Fibroblast of lung (primary cell): ENCODE data around the gene TERT. TPM values are rescaled to one million over a fixed set of nuclear protein-coding genes. Genes with fewer than 3 reads are reported as not detected.
"Not testable (repeated sequence)": the region's sequence is repeated elsewhere in the genome, so short reads cannot be mapped to it uniquely, and the experiment has no call there.

Source experiments
- DNase-seq, 2 donors: peaks; one replicate each; pipeline versions ENCODE4 v3.0.0 to v3.0.0-alpha.2; 2010; ENCODE audit warnings: low read depth in 2 of 2
- H2AFZ ChIP-seq: 2 replicates; pipeline ENCODE4 v1.5.1; 2012; ENCODE audit warnings: low read length, control low read depth, inconsistent platforms
- H3K27ac ChIP-seq: 2 replicates; pipeline ENCODE4 v1.5.1; 2011; ENCODE audit warnings: low read length, control low read depth; ENCODE audit not compliant: insufficient read depth
- H3K27me3 ChIP-seq: 2 replicates; pipeline ENCODE4 v1.5.1; 2011; ENCODE audit warnings: mild to moderate bottlenecking, low read length; ENCODE audit not compliant: control insufficient read depth, insufficient read depth
- H3K36me3 ChIP-seq: 2 replicates; pipeline ENCODE4 v1.5.1; 2011; ENCODE audit warnings: low read length; ENCODE audit not compliant: control insufficient read depth, insufficient read depth
- H3K4me1 ChIP-seq: 2 replicates; pipeline ENCODE4 v1.5.1; 2011; ENCODE audit warnings: low read length; ENCODE audit not compliant: control insufficient read depth, insufficient read depth; ENCODE audit errors: extremely low read depth
- H3K4me2 ChIP-seq: 2 replicates; pipeline ENCODE4 v1.5.1; 2011; ENCODE audit warnings: low read length, control low read depth; ENCODE audit not compliant: insufficient read depth; ENCODE audit errors: extremely low read depth
- H3K4me3 ChIP-seq, 4 experiments: fragments of 200-600 bp in 1 of 4; sonication (generic) in 1 of 4; replicated peaks in 1 of 4; 2 replicates each; pipeline ENCODE4 v1.5.1; 2011 to 2016; ENCODE audit warnings: low read length in 4 of 4, low read depth in 3 of 4, mild to moderate bottlenecking in 3 of 4, control low read depth in 2 of 4, inconsistent platforms in 1 of 4, mixed read lengths in 1 of 4; ENCODE audit not compliant: insufficient read depth in 1 of 4; ENCODE audit errors: control extremely low read depth in 1 of 4
- H3K79me2 ChIP-seq: 2 replicates; pipeline ENCODE4 v1.5.1; 2012; ENCODE audit warnings: mild to moderate bottlenecking, low read length, inconsistent platforms; ENCODE audit not compliant: control insufficient read depth, insufficient read depth
- H3K9ac ChIP-seq: 2 replicates; pipeline ENCODE4 v1.5.1; 2011; ENCODE audit warnings: mild to moderate bottlenecking, low read length, control low read depth; ENCODE audit not compliant: insufficient read depth
- H3K9me3 ChIP-seq: 2 replicates; pipeline ENCODE4 v1.5.1; 2012; ENCODE audit warnings: low read depth, low read length; ENCODE audit not compliant: control insufficient read depth, insufficient read depth
- H4K20me1 ChIP-seq: 2 replicates; pipeline ENCODE4 v1.5.1; 2011; ENCODE audit warnings: low read length; ENCODE audit not compliant: control insufficient read depth, insufficient read depth; ENCODE audit errors: extremely low read depth
- EZH2 ChIP-seq: IDR thresholded peaks from 2 replicates; pipeline ENCODE4 v1.5.1; 2012; ENCODE audit warnings: low read length, control low read depth, mild to moderate bottlenecking; ENCODE audit errors: missing control alignments
- polyA plus RNA-seq, 2 donors: library from polyadenylated mRNA; depleted of rRNA in 1 of 2; stranded (reverse) in 1 of 2; unstranded in 1 of 2; fragments of >200 nt; gene quantifications; 2 replicates each; pipeline ENCODE4 v1.2.1, GENCODE V29; 2011 to 2012; ENCODE audit warnings: missing spikeins in 1 of 2
- total RNA-seq: library from RNA; depleted of rRNA; stranded (reverse); fragments of >200 nt; gene quantifications from 2 replicates; pipeline ENCODE4 v1.2.1, GENCODE V29; 2014
- TF ChIP-seq, protein P1 (sequence below), 2 donors: IDR thresholded peaks in 1 of 2; conservative IDR thresholded peaks in 1 of 2; 1 replicate in 1 of 2; 2 replicates in 1 of 2; pipeline ENCODE4 v1.5.1; 2011 to 2012; ENCODE audit warnings: low read length in 2 of 2, control low read depth in 1 of 2, inconsistent platforms in 1 of 2, low read depth in 1 of 2, mild to moderate bottlenecking in 1 of 2

Gene TERT
- total and polyA plus RNA-seq, 2 donors (not counting 1 experiment from before 2014, with no cell fraction given) = not detected

DNA sequence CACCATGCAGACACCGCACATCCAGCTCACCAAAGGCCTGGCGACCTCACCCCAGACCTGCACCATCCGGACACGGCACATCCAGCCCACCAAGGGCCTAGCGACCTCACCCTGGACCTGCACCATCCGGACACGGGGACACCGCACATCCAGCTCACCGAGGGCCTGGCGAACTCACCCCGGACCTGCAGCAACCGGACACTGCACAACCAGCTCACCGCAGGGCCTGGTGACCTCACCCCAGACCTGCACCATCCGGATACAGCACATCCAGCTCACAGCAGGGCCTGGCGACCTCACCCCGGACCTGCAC, 11.2 kb downstream of the TERT start:
- H3K4me2 ChIP-seq, H4K20me1 ChIP-seq, H3K27ac ChIP-seq, H3K4me1 ChIP-seq, H3K36me3 ChIP-seq, H3K79me2 ChIP-seq, DNase-seq, H3K4me3 ChIP-seq, H3K9ac ChIP-seq, H2AFZ ChIP-seq, H3K27me3 ChIP-seq, H3K9me3 ChIP-seq: not testable (repeated sequence)

DNA sequence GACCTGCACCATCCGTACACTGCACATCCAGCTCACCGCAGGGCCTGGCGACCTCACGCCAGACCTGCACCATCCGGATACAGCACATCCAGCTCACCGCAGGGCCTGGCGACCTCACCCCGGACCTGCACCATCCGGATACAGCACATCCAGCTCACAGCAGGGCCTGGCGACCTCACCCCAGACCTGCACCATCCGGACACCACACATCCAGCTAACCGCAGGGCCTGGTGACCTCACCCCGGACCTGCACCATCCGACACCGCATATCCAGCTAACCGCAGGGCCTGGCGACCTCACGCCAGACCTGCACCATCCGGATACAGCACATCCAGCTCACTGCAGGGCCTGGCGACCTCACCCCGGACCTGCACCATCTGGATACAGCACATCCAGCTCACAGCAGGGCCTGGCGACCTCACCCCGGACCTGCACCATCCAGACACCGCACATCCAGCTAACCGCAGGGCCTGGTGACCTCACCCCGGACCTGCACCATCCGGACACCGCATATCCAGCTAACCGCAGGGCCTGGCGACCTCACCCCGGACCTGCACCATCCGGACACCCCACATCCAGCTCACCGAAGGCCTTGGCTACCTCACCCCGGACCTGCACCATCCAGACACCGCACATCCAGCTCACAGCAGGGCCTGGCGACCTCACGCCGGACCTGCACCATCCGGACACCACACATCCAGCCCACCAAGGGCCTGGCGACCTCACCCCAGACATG, 11.7 kb downstream of the TERT start:
- H4K20me1 ChIP-seq, H3K36me3 ChIP-seq, H3K4me2 ChIP-seq, H3K4me1 ChIP-seq, H3K79me2 ChIP-seq, DNase-seq, H3K9me3 ChIP-seq, H2AFZ ChIP-seq, H3K9ac ChIP-seq, H3K27ac ChIP-seq, H3K4me3 ChIP-seq, H3K27me3 ChIP-seq: not testable (repeated sequence)

DNA sequence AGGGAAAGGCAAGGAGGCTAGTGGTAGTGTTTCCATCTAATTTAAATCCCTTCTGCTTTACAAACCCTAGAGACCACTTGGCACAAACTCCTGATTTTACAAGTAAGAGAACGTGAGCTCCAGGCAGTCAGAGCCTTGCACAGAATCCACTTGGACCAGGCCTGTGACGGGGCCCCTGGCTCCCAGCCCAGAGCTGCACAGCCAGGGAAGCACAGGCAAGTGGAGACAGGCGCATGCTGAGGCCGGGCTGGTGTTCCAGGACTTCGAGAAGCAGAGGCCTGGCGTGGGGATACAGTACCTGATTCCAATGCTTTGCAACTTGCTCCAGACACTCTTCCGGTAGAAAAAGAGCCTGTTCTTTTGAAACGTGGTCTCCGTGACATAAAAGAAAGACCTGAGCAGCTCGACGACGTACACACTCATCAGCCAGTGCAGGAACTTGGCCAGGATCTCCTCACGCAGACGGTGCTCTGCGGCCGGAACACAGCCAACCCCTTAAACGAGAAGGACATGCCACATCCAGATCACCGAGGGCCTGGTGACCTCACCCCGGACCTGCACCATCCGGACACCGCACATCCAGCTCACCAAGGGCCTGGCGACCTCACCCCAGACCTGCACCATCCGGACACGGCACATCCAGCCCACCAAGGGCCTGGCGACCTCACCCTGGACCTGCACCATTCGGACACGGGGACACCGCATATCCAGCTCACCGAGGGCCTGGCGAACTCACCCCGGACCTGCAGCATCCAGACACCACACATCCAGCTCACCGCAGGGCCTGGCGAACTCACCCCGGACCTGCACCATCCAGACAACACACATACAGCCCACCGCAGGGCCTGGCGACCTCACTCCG, 12.5 kb downstream of the TERT start:
- H3K27me3 ChIP-seq = no peaks in the 10 kb centered on the region
- no peaks in the 10 kb centered on the region for H3K4me1 ChIP-seq
- no peak for TF ChIP-seq EZH2
- TF ChIP-seq, protein P1, sequence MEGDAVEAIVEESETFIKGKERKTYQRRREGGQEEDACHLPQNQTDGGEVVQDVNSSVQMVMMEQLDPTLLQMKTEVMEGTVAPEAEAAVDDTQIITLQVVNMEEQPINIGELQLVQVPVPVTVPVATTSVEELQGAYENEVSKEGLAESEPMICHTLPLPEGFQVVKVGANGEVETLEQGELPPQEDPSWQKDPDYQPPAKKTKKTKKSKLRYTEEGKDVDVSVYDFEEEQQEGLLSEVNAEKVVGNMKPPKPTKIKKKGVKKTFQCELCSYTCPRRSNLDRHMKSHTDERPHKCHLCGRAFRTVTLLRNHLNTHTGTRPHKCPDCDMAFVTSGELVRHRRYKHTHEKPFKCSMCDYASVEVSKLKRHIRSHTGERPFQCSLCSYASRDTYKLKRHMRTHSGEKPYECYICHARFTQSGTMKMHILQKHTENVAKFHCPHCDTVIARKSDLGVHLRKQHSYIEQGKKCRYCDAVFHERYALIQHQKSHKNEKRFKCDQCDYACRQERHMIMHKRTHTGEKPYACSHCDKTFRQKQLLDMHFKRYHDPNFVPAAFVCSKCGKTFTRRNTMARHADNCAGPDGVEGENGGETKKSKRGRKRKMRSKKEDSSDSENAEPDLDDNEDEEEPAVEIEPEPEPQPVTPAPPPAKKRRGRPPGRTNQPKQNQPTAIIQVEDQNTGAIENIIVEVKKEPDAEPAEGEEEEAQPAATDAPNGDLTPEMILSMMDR (conservative IDR thresholded peaks at IDR 0.05 in 1 of 2, IDR thresholded peaks at IDR 0.05 in 1 of 2; ENCODE audit: low read depth in 1 of 2, low read length in 2 of 2) = no peak
- H3K79me2 ChIP-seq = no peaks in the 10 kb centered on the region
- no peak for DNase-seq
- H3K4me3 ChIP-seq = no peak overlapping the region
- H3K9ac ChIP-seq = no peak overlapping the region
- H3K36me3 ChIP-seq = no peaks in the 10 kb centered on the region
- no peaks in the 10 kb centered on the region for H3K9me3 ChIP-seq
- H3K27ac ChIP-seq = no peak overlapping the region
- H4K20me1 ChIP-seq = no peaks in the 10 kb centered on the region
- no peak overlapping the region for H3K4me2 ChIP-seq
- no peak overlapping the region for H2AFZ ChIP-seq
